A549 treated with AZD2906 at 1 μM for 4 hours (cell line): ENCODE data around the gene ANXA9. TPM values are rescaled to one million over a fixed set of nuclear protein-coding genes. Genes with fewer than 3 reads are reported as not detected.

Source experiments
- total RNA-seq: library from RNA; stranded (reverse); fragments of 200-300 nt; extraction: Qiagen RNA extraction; gene quantifications from 5 replicates; pipeline ENCODE4 v1.2.3, GENCODE V29; 2022

The ANXA9 gene, protein sequence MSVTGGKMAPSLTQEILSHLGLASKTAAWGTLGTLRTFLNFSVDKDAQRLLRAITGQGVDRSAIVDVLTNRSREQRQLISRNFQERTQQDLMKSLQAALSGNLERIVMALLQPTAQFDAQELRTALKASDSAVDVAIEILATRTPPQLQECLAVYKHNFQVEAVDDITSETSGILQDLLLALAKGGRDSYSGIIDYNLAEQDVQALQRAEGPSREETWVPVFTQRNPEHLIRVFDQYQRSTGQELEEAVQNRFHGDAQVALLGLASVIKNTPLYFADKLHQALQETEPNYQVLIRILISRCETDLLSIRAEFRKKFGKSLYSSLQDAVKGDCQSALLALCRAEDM
- total RNA-seq = 0.56 to 1.0 TPM (median 0.72 TPM) in 5 replicates

DNA sequence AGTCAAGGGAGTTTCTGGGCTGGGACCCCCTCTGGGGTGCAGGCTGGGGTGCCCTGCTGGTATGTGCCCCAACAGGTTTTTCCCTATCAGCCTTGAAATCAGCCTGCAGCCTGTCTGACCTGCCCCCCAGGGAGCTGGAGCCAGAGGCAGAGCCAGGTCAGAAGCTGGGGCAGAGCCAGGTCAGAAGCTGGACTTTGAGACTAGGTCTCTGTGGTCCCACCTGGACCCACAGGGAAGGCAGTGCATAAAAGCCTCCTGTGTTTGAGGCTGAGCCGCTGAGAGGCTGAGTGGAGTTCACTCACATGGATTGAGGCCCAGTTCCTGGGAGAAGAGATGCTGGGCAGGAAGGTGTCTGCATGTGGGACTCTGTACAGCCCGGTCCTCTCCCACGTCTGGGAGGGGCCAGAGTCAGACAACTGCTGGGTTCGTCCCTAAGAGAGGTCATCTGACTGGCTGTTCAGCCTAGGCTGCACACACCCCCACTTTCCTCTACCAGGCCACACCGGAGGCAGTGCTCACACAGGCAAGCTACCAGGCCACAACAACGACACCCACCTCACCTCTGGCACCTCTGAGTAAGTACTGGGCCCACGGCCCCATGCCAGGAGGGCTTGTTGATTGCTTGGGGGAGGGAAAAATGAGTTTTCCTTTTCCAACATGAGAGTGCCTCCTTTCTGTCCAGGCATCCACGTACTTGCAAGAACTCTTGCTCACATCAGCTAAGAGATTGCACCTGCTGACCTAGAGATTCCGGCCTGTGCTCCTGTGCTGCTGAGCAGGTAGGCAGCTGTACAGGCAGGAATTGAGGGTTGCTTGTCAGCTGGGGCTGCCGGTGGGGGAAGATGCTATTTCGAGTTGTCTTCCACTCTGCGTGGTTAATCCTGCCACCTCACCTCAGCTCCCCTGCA, at the start of gene ANXA9:
Gene ANXA9, plus strand, starts transcription at position 488 of the 908 bp plus-strand sequence. CDS start 814 bp downstream, outside the sequence.

DNA sequence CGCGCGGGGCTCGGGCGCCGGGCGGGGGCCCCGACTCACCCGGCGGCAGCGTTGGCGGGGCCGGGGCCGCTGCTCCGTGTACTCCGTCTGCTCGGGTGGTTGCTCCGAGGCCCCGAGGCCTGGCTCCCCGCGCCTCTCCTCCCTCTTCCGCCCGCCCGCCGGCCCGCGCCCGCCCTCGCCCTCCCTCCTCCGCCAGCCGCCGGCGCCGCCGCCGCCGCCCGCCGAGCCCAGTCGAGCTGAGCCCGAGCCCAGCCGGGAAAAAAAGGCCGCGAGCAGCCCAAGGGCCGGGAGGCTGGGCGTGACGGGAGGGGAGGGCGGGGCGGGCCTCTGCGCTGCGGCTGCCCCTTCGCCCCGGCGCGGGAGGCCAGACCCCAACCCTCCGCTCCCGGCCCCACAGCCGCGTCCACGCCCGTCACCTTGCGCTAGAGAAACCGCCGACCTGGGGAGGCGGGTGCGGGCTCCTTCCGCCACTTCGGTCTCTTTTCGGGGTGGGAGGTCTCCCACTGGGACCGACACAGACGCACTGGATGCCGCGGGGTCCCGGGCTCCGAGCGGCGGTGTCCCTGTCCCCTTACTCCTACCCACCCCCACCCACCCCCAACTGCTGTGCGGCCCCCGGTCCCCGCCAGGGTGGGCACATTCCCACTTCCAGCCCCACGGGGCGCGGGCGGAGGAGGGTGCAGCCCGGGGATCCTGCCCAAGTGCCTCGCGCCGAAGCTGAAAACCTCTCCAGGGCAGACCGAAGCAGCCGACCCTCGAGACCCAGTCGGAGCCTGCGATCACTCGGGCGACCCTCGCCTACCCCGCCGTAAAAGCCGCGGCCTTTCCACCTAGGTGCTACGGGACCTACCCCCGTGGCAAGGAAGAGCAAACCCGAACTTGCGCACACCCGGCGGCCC, 7.3 kb upstream of the ANXA9 start, which contains the start of gene CERS2:
Gene CERS2, minus strand, starts transcription at position 256 of the 899 bp plus-strand sequence. CDS start 5,745 bp downstream, outside the sequence.

DNA sequence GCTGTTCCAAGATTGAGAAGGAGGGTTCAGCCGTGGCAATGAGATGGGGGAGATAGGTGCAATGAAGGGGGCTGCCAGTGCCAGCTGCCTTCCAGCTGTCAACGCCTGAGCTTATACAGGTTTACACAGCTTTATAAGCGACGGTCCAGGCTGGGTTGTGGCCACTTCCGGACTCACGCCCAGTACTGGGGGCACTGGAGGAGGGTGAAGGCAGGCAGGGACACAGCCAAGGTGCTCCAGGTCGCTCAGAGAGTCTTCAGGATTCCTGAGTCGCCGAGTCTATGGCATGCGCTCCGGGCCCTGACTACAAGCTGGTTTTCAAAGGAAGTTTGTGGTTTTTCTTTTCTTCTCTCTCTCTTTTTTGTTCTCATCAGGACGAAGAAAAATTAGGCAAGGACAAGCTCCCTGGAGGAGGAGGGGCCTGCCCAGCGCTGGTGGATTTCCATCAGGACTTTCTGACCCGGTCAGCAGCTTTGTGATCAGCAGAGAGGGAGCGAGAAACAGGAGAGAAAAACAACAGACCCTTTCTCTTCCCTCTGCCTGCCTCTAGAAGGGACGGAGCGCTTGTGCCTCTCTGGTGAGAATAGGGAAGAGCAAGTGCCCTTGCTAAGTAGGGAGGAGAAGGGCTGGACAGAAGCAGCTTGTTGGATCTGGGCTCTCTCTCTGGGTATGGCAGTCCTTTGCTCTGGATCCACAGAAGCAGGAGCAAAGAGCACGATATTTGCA, 24.4 kb downstream of the ANXA9 start, which contains the start of gene MINDY1:
Gene MINDY1, minus strand, starts transcription at position 576 of the 726 bp plus-strand sequence. CDS start 4,285 bp downstream, outside the sequence.

DNA sequence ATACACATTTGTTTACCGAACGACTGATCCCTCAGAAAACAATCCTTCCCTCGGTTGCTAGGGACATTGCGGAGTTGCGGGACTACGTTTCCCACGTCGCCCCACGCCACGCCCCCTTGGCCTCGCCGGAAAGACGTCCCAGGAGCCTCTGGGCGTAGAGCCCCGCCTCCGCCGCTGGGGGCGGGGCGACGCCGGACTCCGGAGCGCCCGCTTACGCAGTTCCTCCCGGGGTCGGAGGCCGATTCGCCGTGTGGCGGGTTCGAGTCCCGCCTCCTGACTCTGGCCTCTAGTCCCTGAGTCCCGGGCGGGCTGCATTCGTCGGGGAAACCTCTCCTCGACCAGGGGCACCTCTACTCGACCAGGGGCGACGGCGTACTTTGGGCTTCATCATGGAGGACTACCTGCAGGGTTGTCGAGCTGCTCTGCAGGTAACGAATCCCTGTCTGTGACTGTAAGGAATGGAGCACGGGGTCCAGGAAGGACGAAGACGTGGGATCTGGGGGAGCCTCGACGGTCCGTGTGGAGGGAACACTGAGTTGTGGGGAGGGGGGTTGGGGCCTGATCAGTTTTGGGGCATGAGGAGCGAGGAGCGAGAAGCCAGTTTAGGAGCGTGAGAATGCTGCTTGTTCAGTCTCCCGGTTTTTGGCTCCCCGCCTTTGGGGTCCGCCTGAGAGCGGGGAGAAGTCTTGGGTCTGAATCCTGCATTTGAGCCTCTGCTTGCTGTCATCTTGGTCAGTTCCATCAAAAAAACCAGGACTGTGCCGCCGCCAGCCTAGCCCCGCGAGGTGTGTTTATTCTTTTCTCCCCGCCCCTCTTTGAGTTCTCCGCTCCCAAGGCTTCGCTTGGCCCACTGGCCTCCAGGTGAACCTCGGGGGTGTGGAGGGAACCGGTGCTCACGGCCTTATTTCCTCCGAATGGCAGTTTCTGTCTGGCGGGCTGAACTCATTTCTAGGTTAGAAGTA, 26.4 kb downstream of the ANXA9 start, which contains the start of gene PRUNE1:
Gene PRUNE1, plus strand, starts transcription at position 206 of the 962 bp plus-strand sequence. Its CDS starts 184 bp downstream, at position 390.

DNA sequence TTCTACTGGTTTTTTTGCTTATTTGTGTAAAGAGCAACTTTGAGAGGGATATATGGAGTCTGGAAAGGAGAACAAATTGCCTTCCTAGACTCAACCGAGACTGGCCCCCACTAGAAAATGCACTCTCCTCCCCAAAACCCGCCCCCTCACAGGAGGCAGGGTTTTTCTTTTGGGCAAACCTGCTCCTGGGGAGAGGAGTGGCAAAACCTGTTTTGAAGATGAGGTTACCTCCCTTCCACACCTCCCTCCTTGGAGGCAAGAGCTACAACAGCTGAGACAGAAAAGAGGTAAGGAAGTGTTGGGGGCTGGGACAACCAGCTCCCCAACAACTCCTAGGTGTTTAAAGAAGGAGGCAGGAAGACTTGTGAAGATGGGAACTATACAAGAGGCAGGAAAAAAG, 54.3 kb downstream of the ANXA9 start, which contains the start of gene BNIPL:
Gene BNIPL, plus strand, starts transcription at position 231 of the 400 bp plus-strand sequence. Its CDS starts 140 bp downstream, at position 371.

Other genes starting within 250 kb of the ANXA9 start
- 14.2 to 19.8 TPM (median 16.1 TPM) in 5 replicates for gene CTSS, start 216.5 kb upstream of the ANXA9 start, total RNA-seq
- 1.3 to 1.6 TPM (median 1.4 TPM) in 5 replicates for gene CTSK, start 174.0 kb upstream of the ANXA9 start, total RNA-seq
- 10.6 to 13.1 TPM (median 12.2 TPM) in 5 replicates for gene ARNT, start 105.7 kb upstream of the ANXA9 start, total RNA-seq
- gene CTXND2, start 95.2 kb upstream of the ANXA9 start, total RNA-seq = not detected in 5 replicates
- 20.7 to 23.2 TPM (median 21.6 TPM) in 5 replicates for gene SETDB1, start 55.9 kb upstream of the ANXA9 start, total RNA-seq
- 230 to 240 TPM (median 231 TPM) in 5 replicates for gene CERS2, start 7.5 kb upstream of the ANXA9 start, total RNA-seq
- 2.4 to 3.5 TPM (median 3.1 TPM) in 5 replicates for gene MINDY1, start 24.6 kb downstream of the ANXA9 start, total RNA-seq
- gene PRUNE1, start 26.2 kb downstream of the ANXA9 start, total RNA-seq = 12.1 to 17.8 TPM (median 16.5 TPM) in 5 replicates
- 0.04 to 0.16 TPM (median 0.15 TPM) in 5 replicates for gene BNIPL, start 54.3 kb downstream of the ANXA9 start, total RNA-seq
- gene C1orf56, start 65.5 kb downstream of the ANXA9 start, total RNA-seq = 5.4 to 7.8 TPM (median 6.7 TPM) in 5 replicates
- 74.5 to 87.3 TPM (median 78.1 TPM) in 5 replicates for gene CDC42SE1, start 77.3 kb downstream of the ANXA9 start, total RNA-seq
- 12.0 to 14.2 TPM (median 13.9 TPM) in 5 replicates for gene MLLT11, start 78.1 kb downstream of the ANXA9 start, total RNA-seq
- 2.5 to 3.3 TPM (median 2.9 TPM) in 5 replicates for gene GABPB2, start 88.5 kb downstream of the ANXA9 start, total RNA-seq
- gene SEMA6C, start 164.3 kb downstream of the ANXA9 start, total RNA-seq = 1.2 to 2.4 TPM (median 1.8 TPM) in 5 replicates
- not detected in 5 replicates for gene TNFAIP8L2, start 174.4 kb downstream of the ANXA9 start, total RNA-seq
- 5.1 to 7.6 TPM (median 5.9 TPM) in 5 replicates for gene LYSMD1, start 183.6 kb downstream of the ANXA9 start, total RNA-seq
- gene SCNM1, start 183.9 kb downstream of the ANXA9 start, total RNA-seq = 44.2 to 52.2 TPM (median 45.8 TPM) in 5 replicates
- gene TMOD4, start 193.7 kb downstream of the ANXA9 start, total RNA-seq = 0.24 to 0.29 TPM (median 0.28 TPM) in 3 of 5 replicates, not detected in the others
- 45.3 to 64.3 TPM (median 46.2 TPM) in 5 replicates for gene VPS72, start 207.9 kb downstream of the ANXA9 start, total RNA-seq
- gene PIP5K1A, start 216.3 kb downstream of the ANXA9 start, total RNA-seq = 49.3 to 62.2 TPM (median 52.8 TPM) in 5 replicates